HuH-7.5 (cell line): ENCODE results near the gene ZSCAN22.
"Not testable (repeated sequence)": the region's sequence is repeated elsewhere in the genome, so short reads cannot be mapped to it uniquely, and the experiment has no call there.

ENCODE experiments used
- DNase-seq: peaks from one replicate; pipeline ENCODE4 v3.0.0; 2011; ENCODE audit warnings: low spot score

The ZSCAN22 gene

DNA sequence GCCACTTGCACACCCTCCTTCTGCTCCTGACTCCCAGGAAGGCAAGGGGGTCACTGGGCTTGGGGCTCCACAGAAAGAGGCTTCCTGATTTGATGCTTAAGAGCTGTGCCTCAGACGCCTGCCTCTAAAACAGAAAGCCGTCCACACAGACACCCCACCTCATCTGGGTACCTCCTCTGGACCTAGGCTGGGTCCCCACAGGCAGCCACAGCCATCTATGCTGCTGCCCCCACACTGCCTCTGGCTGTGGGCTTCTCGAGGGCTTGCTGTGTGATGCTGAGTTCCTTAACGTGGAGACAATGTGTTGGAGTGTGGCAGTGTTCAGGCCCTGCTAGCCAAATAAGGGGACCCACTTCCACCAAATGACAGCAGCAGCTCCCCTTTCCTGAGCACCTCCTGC is 8.5 kb upstream of the ZSCAN22 start:
- no peak for DNase-seq

DNA sequence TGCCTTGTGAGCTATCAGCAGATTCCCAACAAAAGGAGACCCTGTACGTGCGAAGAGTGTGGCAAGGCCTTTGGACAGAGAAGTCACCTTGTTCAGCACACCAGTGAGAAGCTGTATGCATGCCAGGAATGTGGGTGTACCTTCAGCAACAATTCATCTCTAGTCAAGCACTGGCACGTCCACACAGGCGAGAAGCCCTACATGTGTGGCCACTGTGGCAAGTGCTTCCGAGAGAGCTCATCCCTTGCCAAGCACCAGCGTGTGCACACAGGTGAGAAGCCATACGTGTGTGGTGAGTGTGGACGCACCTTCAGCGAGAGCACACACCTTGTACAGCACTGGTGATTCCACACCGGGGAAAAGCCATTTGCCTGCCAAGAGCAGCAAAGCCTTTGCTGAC is 7.6 kb upstream of the ZSCAN22 start:
- DNase-seq = no peak

DNA sequence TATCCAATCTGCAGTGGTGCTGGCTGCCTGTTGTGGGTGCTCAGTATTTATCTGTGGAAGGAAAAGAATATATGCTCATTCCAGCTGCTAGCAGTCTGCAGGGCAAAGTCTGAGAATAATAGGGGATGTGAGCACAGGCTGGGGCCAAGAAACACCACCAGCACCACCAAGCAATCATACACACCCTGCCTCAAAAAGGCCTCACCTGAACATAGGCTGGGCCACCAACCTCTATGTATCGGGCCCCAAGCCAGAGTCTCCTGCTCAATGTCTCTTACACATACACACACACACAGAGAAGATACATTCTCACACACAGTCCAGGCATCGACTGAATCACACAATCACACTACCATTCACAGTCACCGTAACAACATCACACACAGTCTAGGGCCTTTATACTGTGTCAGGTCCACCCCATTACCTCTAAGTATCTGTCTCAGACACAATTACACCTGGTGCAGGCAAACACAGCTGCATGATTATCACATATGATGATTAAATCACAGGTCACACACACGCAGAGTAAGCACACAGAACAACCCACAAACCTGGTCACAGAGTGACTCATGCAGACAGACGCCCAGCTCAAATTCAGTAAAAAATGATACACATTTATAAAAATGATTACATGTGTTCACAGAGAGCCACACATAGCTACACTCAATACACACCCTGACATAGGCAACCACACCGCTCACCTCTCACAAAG is 1.3 kb upstream of the ZSCAN22 start:
- no peak for DNase-seq

DNA sequence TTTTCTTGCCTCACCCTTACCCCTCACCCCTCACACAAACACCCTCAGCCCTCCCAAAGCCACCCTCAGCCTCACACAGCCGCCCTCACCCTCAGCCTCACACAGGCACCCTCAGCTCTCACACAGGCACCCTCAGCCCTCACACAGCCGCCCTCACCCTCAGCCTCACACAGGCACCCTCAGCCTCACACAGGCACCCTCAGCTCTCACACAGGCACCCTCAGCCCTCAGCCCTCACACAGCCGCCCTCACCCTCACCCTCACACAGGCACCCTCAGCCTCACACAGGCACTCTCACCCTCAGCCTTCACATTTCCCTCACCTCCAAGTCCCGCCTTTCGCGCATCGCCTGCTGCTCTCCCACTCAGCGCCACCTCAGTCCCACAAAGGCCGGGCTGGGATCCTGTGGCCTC is 287 bp upstream of the ZSCAN22 start:
- DNase-seq = no peak

DNA sequence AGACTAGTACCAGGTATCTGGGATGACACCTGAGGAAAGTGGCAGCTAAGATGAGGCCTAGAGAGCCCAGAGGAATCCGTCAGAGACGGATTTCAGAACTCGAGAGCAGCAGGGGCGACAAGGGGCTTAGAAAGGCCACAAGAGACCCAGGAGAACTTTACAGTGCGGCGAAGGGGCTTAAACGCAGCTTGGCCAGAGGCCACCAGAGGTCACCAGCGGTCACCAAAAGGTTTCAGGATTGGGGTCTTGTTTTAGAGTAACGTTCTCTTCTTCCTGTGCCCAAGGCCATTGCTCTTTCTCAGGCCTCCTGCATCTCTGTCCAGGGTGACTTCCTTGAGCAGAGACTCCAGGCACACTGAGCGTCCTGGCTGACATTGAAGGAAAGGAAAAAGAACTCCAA is 2.2 kb downstream of the ZSCAN22 start:
- DNase-seq = no peak

DNA sequence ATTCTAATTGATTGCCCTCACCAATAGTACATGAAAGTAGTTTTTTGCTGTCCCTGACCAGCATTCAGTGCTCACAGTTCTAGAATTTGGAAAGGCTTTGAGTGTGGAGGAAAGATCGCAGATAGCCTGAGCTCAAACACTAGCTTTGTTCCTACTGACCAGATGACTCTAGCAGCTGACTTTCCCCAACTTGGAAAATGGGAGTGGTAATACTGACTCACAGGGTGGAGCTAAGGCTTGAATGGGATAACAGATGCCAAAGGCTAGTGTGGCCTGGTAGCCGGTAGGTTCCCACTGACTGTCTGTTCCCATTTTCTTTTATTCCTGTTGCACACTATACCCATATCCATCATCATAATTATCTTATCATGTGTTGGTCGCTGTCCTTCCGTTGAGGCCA is 3.7 kb downstream of the ZSCAN22 start:
- no peak for DNase-seq

DNA sequence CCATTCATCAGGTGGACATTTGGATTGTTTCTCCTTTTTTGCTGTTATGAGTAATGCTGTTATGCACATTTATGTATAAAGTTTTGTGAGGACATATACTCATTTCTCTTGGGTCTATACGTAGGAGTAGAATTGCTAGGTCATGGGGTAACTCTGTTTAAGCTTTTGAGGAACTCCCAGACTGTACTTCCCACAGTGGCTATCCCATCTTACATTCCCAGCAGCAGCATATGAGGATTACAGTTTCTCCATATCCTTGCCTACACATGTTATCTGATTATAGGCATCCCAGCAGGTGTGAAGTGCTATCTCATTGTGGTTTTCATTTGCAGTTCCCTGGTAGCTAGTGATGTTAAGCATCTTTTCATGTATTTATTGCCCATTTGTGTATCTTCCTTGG is 5.9 kb downstream of the ZSCAN22 start:
- no peak for DNase-seq

DNA sequence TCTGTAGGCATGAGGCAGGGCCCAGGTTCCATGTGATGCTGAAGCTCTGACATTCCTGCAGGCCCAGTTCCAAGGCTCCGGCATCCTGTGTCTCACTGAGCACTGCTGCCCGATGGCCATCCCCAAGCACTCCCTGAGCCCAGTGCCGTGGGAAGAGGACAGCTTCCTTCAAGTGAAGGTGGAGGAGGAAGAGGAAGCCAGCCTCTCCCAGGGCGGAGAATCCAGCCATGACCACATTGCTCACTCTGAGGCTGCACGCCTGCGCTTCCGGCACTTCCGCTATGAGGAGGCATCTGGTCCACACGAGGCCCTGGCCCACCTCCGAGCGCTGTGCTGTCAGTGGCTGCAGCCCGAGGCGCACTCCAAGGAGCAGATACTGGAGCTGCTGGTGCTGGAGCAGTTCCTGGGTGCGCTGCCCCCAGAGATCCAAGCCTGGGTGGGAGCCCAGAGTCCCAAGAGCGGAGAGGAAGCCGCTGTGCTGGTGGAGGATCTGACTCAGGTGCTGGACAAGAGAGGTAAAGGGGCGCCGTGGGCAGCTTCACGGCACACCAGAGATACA is 8.0 kb downstream of the ZSCAN22 start:
- no peak for DNase-seq

DNA sequence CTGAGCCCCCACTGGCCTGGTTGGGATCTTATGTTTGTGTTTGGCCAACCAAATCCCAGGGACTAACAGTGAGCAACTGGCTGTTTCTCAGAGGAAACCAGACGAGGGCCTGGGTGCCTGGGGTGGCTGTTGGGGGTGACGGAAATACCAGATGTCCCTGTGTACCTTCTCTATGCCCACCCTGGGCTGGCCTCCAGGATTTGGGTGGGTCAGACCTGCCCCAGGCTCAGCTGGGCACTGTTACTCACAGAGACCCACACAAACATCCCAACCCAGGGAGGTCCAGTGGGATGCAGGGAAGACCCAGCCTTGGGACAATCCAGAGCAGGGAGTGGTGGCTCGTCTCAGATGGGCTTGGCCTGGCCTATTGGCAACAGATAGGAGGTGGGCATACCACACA is 8.8 kb downstream of the ZSCAN22 start:
- DNase-seq = no peak

DNA sequence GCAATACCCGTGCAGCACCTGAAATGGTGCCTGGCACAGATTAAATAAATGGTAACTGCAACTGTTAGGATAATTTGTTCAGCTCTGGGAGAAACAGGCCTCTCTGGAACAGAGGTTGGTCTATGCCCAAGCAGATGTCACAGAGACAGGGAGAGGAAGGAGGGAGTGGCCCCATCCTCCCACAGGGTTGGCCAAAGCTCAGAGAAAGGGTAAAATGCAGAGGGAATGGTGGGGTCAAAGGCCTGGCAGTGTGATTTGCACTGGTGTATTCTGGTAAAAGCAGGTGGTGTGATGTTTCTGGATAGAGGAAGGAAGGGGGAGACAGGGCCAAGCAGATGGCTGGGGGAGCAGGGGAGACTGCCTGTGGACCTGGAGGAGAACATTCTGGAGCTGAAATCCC is 9.4 kb downstream of the ZSCAN22 start:
- DNase-seq = no peak

DNA sequence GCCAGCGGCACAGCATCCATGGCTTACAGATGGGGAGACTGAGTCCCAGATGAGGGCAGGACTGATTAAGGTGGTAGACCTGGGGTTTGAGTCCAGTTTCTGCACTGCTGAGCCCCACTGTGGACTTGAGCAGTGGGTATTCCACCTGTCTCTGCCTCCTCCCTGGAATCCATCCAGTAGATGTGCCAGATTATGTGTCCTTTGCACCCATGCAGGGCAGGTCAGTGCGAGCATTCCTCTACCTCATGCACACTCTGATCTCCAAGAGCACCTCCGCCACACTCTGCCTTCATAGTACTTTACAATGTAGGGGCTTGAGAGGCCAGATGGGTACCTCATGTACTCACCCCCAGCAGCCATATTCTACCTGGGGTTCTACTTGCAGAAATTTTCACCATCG is 10.0 kb downstream of the ZSCAN22 start:
- DNase-seq = no peak

DNA sequence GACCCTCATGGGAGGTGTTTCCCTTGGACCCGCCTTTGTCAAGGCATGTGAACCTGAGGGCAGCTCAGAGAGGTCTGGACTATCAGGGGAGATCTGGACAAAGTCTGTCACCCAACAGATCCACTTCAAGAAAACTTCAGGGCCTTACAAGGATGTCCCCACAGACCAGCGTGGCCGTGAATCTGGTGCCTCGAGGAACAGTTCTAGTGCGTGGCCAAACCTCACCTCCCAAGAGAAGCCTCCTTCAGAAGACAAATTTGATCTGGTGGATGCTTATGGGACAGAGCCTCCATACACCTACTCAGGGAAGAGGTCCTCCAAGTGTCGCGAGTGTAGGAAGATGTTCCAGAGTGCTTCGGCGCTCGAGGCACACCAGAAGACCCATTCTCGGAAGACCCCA is 11.5 kb downstream of the ZSCAN22 start:
- DNase-seq = no peak

DNA sequence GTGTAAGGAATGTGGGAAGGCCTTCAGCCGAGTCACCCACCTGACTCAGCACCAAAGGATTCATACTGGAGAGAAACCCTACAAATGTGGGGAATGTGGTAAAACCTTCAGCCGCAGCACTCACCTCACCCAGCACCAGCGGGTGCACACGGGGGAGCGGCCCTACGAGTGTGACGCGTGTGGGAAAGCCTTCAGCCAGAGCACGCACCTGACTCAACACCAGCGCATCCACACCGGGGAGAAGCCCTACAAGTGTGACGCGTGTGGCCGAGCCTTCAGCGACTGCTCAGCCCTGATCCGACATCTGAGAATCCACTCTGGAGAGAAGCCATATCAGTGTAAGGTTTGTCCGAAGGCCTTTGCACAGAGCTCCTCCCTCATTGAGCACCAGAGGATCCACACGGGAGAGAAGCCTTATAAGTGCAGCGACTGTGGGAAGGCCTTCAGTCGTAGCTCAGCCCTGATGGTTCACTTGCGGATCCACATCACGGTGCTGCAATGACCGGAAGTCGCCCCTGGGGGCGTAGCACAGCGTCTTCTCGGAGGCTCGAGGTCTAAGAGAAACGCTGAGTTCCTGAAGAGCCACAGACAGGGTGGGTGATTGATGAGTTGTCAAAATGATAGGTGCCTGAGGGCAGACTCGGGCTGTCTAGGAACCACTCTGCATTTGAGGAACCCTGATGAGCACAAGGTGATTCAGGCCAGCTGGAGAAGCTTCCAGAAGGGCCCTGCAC is 12.2 kb downstream of the ZSCAN22 start:
- no peak for DNase-seq

DNA sequence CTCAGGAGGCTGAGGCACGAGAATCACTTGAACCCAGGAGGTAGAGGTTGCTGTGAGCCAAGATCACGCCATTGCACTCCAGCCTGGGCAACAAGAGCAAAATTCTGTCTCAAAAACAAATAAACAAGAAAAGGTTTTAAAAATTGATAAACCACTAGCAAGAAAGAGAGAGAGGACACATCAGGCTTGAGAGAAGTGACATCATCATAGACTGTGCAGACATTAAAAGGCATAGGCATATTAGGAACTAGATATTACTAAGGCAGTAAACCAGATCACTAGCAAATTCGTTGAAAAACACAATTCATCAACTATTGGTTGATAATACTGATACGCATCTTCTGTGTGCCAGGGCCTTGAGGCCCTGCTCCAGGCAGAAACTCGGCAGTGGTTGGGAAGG is 18.8 kb downstream of the ZSCAN22 start:
- DNase-seq = no peak

DNA sequence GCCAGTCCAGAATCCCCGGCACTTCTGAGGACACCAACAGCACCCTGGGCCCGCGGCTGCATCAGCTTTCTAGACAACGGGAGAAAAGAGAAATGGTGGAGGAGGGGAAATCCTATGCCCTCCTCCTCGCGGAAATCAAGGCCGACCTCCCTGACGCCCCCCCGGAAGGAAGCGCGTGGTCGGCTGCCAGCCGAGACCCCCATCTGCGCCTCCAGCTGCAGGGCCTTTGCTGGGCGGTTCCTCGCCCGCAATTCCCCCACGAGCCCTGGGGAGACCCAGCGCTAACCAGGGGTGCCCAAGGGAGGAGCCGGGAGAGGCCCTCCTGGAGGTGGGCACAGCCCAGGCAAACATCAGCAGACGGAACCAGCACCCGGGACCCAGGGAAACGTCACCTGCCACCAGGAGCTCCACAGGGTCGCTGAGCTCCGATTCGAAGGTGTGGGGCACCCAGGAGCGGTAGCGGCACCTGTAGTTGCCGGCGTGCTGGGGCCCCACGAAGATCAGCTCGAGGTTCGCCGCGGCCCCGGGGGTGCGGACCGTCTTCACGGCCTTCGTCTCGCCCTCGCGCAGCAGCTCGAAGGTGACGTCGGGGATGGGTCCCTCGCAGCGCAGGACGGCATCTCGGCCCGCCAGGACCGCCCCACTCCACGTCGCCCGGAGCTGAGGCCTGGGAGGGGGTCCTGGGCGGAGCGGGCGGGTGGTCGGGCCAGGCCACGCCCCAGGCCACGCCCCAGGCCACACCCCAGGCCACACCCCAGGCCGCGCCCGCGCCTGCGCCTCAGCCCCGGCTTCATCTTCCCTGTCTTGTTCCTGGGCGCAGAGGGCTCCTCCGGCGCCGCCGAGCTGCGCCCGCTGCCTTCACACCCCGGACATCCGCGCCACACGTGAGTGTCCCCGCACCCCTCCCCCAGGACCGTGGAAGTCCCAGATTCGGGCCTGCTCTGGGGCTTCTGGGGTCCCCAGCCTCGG is 20.5 kb downstream of the ZSCAN22 start:
- DNase-seq = no peak

DNA sequence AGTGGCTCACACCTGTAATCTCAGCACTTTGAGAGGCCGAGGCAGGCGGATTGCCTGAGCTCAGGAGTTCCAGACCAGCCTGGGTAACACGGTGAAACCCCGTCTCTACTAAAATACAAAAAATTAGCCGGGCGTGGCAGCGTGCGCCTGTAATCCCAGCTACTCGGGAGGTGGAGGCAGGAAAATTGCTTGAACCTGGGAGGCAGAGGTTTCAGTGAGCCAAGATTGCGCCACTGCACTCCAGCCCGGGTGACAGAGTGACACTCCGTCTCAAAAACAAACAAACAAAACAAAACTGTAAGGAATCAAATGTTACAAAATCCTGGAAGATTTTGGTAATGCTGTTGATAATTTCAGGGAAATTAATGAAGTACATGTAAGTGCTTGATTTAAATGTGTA is 21.3 kb downstream of the ZSCAN22 start:
- not testable (repeated sequence) for DNase-seq

DNA sequence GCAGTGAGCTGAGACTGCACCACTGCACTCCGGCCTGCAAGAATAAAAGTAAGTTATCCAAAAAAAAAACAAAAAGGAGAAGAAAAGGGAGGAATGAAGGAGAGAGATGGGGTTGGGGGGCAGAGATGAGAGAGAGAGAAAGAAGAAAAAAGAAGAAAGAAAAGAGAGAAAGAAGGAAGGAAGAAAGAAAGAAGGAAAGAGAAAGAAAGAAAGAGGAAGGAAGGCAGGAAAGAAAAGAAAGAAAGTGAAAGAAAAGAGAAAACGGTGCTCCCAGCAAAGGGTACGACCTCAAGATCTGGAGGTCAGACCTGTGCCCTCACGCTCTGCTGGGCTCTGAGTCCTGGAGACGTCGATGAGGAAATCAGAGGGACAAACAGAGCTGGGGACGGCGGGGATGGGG is 22.8 kb downstream of the ZSCAN22 start:
- DNase-seq = no peak

DNA sequence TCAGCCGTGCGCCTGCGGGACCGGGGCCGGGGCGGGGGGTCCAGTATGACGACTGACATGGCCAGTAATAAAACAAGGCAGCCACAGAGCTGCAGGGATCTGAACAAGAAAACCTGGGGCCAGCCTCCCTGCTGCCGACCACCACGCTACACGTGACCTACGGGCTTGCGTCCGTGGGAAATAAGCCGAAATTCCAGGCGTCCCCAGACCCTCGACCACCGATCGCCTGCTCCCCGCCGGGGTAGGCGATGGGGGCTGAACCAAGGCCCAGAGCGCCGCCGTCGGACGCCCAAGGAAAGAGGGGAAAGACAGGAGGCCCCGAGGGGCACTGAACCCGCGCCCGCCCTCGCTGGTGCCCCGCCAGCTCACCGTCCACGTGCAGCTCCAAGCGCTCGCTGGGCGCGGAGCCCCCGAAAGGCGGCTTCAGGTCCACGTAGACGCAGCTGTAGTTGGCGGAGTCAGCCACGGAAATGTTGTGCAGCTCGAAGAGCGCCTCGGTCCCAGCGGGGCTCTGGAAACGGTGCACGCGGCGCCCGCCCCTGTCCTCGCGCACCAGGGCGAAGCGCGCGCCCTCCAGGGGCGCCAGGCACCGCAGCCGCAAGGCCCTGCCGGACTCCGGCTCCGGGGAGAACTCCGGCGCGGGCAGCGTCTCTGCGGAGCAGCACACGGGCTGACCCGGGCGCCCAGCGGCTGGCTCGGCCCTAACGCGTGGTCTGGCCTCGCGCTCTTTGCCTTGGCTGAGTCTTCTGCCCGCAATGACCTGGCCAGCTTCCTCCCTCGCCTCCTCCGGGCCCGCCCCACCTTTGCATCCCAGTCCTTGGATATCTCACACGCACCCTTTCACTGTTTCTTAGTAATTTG is 23.4 kb downstream of the ZSCAN22 start:
- no peak for DNase-seq

DNA sequence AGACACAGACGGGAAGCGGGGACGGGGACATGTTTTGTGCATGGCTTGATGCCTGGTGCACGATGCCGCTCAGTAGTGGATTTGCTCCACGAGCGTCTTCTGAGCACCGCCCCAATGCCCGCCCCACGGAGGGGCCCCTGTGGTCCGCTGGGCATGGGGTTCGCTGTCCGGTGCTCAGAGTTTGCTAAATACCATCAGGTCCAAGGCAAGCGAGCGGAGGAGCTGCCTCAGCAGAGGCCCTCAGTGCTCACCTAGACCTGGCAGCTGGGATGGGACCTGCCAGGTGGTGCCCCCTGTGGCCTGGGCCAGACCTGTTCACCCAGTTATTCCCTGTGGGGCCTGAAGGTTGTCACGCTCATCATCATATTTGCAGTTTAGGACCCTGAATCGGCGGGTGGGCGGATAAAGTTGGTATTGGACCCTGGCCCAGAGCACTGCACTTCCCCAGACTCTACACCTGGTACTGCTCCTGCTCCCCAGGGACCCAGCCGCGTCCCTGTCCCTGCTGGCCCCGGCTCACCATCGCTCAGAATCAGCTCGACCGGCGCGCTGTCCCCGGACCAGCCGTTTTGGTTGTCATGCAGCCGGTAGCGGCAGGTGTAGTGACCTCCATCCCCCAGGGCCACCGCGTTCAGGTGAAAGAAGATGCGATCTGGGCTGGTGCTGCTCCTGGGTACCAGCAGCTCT is 24.2 kb downstream of the ZSCAN22 start:
- DNase-seq = no peak

DNA sequence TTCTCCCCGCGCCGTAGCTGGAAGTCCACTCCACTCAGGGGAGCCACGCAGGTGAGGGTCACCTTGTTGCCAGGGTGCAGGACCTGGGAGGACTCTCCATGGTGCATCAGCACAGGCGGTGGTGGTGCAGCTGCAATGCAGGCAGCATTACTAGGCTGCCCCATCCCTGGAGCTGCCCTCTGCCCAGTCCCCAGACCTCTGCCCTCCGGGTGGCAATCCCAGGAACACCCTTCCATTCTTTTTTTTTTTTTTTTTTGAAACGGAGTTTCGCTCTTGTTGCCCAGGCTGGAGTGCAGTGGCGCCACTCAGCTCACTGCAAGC is 24.7 kb downstream of the ZSCAN22 start:
- no peak for DNase-seq
